NCI-H1105 treated with DMSO at 0.1 percent for 48 hours (cell line): Measurements from ENCODE around the gene DCP1A.
"Not testable (repeated sequence)": the region's sequence is repeated elsewhere in the genome, so short reads cannot be mapped to it uniquely, and the experiment has no call there.

Source experiments
- DNase-seq: peaks from one replicate; lab custom pipeline; 2025; lab: John Stamatoyannopoulos, UW

DCP1A gene

DNA sequence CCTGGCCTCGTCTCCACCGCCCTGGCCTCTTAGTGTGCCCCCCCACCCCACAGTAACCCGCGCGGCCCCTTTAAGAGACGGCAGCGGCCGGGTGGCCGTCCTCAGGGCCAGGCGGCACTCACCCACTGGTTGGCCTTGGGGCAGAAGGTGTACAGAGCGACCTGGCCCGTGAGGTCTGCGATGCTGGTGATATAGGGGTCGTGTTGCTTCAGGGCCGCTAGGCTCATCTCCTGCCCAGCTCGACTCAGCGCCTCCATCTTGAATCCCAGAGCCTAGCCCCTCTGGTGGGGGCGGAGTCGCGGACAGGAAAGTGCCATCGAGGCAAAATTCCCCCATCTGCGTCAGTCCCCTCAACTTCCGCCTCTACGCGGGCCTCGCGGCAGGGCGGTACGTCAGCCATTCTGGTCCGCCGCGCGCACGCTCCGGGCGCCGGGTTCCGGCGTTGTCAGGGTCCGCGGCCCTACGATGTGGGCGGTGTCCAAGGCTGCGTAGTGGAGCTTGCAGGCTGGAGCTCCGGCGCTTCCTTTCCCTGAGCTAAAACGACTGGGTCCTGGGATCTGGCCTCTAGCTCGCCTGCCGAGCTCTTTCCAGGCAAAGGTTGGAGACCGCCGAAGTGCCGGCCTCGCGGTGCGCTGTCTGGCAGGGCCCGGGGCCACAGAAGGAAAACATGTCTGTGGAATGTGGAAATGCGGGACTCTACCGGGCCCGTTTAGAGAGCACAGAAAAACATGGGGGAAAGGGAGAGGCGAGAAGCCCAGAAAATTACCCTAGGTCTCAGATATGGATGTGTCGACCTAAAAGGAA, at the start of gene DCP1A:
Gene DCP1A, minus strand, starts transcription at position 283 of the 804 bp plus-strand sequence. Its CDS starts 26 bp downstream, at position 257.
- peak; percentile 82 for DNase-seq

DNA sequence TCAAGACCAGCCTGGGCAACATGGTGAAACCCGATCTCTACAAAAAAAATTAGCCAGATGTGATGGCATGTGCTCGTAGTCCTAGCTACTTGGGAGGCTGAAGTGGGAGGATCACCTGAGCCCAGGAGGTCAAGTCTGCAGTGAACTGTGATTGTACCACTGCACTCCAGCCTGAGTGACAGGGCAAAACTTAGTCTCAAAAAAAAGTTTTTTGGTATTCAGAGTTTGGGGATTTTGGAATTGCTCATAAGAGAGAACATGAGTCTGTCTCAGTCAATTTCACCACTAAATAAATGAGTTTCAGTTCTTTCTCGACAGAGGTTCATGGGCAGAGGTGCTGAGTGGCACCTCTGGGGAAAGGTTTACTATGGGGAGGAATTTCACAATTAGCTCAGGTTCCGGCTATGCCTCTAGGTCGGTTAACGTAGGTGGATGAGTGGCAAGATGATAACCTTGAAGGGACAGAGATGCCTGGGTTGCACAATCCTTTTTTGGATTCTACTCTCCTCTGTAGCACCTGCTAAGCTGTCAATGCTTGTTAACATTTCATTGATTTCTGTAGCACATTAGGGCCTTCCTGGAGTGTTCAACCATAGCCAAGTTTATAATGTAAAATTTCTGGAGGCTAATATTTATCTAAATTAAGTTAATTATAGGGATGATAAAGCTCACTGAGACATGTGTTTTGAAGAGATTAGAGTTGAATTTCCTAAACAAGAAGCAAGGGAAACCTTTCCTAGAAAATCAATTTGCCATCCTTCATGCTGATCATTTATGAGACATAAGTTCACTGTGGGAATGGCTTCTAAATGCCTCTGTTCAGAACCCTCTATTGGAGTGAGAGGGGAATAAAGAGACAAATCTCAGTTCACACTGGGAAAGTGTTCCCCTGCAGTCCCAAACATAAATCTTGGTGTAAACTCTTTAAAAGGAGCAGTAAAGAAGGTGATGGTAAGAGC, 37.4 kb upstream of the DCP1A start:
- DNase-seq, result no peak

DNA sequence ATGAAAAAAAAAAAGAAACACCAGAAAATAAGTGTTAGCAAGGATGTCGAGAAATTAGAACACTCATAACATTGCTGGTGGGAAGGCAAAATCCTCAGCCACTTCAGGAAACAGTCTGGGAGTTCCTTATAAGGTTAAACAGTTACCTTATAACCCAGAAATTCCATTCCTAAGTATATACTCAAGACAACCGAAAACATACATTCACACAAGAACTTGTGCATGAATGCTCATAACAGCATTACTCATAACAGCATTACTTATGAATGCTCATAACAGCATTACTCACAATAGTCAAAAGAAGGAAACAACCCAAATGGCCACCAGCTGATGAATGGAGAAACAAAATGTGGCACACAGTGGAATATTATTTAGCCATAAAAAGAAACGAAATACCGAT, 34.8 kb upstream of the DCP1A start:
- no peak for DNase-seq

DNA sequence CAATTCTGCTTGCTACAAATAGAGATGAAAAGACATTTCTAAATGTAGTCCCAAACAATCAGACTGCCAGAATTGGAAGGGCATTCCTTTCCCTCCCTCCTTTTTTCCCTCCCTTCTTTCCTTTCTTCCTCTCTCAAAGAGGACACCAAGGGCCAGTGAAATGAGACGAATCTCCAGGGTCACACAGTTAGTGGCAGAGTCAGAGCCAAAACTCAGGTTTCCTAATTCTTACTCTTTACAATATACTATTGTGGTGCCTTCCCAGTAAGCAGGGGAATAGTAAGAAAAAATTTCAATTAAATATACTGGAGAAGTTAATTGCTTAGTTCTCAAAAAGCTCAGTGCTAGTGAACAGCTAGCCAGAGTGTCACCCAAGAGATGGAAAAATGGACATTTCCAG, 33.0 kb upstream of the DCP1A start:
- DNase-seq, result no peak

DNA sequence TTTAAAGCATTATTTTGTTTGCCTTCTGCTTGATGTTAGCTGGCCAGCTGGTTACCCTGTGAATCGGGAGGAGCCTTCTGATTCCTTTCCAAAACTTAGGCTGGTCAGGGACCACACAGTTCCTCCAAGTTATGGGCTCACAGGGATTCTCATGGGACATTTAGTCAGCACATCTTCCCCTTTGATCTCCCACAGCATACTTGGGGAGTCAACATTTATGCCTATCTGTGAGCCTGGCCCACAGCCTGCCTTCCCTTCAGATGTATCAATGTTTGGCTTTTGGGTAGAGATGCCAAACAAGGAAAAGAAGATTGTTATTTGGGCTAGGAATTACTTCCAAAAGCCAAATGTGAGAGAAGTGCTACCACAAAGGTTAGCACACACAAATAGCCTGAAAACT, 32.6 kb upstream of the DCP1A start:
- DNase-seq, result no peak

DNA sequence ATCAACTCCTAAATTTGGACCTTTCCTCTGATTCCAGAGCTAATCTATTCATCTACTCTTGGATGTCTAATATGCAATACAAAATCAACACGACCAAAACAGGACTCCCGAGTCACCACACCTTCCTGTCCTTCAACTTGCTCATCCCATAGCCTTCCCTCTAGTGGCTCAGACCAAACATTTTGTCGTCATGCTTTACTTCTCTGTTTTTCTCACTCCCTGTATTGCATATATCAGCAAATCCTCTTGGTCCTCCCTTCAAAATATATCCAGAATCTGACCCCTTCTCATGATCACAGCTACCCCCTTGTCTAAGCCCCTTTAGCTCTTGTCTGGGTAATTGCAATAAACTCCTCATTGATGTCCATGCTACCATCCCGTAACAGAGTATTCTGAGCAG, 30.5 kb upstream of the DCP1A start:
- no peak for DNase-seq

DNA sequence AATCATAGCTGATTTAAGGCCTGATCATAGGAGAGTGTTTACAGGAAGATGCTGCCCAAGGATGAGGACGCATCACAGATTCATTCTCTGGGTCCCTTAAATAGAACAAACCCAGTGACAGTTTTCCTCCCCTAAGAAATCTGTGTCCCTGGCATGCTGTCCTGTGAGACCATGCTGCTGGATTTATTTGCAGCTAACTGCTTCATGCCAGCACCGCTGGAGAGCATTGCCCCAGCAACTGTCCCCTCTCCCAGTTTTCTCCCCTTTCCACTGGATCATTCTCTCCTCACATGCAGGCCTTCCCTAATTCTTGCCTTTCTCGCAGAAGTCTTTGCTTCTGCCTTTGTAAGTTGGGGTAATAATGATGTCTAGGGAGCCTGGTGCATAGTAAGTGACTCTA, 29.3 kb upstream of the DCP1A start:
- no peak for DNase-seq

DNA sequence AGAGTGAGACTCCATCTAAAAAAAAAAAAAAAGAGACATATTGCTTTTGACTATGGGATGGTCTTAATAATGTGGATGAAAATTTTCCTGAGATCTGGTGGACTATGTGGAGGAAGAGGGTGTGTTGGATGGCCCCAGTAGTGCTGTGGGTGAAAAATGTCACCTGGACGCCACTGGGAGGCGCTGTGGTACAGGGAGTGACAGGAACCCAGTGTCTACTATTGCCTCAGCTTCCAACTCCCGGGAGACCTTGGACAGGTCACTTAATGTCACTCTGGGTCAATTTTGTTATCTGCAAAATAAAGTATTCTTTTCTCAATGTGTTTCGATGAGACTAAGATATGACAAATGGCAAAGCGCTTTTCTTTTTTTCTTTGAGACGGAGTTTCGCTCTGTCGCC, 27.7 kb upstream of the DCP1A start:
- DNase-seq, result peak; percentile 18

DNA sequence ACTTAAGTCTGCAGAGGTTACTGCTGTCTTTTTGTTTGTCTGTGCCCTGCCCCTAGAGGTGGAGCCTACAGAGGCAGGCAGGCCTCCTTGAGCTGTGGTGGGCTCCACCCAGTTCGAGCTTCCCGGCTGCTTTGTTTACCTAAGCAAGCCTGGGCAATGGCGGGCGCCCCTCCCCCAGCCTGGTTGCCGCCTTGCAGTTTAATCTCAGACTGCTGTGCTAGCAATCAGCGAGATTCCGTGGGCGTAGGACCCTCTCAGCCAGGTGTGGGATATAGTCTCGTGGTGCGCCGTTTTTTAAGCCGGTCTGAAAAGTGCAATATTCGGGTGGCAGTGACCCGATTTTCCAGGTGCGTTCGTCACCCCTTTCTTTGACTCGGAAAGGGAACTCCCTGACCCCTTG, 23.4 kb upstream of the DCP1A start:
- not testable (repeated sequence) for DNase-seq

DNA sequence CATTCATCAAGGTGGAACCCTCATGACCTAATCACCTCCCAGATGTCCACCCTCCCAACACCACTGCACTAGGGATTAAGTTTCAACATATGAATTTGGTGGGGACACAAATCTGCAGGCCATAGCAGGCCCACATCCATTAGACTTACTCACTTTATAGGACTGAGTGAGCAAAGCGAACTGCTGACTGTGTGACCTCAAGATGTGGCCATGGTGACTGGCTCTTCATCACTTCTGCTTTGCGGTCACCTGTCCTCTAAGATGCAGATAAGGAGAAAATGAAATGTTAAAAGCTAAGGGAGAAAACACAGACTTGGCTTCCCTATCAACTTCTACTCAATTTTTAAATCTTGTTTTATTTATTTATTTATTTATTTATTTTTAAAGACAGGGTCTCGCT, 14.5 kb upstream of the DCP1A start:
- no peak for DNase-seq

DNA sequence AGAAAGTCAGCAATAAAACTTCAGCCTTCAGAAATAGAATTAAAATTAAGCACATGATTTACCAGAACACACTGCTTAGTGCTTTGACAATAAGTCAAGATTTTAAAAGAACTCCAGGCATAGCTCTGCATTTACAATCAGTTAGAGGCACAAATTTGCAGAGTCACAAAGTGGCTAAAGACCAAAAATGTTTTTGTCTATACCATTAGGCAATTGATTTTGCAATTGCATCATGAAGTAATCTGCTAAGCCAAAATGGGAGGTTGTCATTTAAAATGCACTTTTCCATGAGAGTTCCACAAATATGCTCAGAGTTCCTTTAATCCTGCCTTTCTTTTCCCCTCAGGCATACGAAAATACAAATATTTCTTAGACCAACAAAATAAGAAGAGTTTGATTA, 10.1 kb upstream of the DCP1A start:
- DNase-seq, result no peak

DNA sequence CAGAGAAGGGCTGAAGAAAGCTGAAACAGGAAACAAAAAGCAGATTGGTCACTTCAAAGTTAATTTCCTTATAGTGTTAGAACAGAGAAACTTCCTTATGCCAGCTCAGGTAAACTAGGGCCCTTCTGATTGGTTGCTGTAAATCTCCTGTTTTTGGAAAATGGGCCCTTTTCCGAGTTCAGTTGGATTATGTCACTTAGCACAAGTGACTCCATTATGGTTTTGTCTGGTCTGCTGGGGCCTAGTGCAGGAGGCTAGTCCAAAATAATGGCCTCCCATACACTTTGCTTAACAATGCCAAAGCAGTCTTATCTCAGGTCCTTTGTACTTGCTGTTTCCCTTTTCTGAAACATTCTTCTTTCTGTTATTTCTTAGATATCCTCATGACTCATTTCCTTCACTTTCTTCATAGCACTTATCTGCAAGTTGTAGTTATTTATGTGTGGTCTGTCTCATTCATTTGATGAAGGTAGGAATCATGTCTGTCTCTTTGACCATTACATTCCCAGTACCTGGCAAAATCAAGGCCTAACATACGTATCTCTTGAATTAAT, 7.7 kb upstream of the DCP1A start:
- DNase-seq, result no peak

DNA sequence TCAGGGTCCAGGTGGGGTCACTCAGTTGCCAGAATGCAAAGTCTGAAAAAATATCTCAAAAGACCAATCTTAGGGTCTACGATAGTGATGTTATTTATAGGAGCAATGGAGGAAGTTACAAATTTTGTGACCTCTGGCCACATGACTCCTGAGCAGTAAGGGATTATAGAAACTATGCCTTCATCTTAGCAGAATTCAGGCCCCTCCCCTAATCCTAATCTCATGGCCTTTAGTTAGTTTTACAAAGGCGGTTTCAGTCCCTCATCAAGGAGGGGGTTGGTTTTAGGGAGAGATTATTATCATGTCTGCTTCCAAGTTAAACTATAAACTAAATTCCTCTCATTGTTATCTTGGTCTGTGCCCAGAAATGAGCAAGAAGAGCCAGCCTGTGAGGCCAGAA, 5.9 kb upstream of the DCP1A start:
- no peak for DNase-seq

DNA sequence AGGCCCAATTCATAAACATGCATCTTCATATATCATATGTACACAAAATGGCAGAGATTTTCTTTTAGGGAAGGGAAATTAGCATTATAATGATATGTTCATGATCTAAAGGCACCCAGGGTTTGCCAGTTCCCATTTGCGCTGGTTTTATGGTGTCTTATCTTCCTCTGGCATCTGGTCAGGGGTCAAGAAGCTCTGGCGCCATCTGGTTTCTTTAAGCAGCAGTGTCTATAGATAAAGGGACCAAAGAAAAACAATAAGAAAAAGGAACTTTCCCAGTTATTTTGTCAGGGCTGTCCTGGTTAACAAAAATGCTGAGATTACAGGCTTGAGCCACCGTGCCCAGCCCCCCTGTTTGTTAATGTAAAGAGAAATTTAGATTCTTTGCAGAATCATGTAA, 3.3 kb upstream of the DCP1A start:
- DNase-seq, result no peak

DNA sequence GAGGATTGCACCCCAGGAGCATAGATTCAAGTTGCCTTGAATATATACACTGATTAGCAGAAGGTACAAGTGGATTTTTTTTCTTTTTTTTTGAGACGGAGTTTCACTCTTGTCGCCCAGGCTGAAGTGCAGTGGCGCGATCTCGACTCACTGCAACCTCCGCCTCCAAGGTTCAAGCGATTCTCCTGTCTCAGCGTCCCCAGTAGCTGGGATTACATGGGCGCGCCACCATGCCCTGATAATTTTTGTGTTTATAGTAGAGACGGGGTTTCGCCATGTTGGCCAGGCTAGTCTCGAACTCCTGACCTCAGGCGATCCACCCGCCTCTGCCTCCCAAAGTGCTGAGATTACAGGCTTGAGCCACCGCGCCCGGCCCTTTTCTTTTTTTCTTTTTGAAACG, 775 bp upstream of the DCP1A start:
- not testable (repeated sequence) for DNase-seq

DNA sequence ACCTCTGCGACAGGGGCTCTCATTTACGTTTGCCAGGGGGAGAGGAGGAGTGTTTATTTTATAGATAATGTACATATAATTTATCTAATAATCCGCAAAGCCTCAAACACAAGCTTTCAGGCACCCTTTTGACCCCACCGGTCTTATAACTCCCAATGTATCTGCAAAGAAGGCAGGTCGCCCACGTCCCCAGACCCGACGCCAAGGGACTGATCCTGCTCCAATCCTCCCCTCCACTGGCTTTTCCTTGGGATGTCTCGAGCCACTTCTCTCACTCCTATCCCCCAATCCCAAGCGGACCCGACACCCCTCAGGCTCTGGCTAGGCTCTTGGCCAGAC, 452 bp downstream of the DCP1A start:
- no peak for DNase-seq

DNA sequence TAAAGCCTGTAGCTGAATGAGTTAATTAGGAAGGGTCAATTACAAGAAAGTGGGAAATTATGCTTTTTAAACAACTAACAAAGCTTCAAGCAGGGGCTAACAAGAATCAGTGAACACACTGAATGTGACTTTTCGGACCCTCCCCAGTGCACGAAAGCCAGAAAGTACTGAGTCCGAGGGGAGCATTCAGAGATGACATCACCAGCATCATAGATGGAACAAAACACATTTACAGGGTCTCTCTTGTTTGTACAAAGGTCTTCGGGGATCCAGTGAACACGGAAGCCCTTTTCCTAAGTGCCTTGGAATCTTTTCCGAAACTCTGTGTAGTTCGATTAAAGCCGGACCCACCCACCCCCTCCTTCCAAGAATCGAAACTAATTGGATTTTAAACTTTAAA, 829 bp downstream of the DCP1A start:
- DNase-seq, result no peak

DNA sequence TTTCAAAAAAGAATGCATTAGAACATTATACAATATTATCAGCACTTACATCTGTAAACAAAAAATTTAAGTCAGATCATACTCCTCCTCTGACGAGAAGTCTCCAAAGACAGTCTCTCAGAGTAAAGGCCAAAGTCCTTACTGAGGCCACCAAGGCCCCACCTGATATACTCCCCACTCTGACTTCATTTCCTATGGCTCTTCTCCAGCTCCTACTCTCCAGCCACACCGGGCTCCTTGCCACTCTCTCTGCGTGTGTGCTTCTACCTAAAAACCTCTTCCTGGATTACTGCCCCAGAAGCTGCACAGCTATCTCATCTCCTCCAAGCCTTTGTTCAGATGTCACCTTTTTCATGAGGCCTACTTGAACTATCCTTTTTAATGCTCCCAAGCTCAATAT, 5.0 kb downstream of the DCP1A start:
- no peak for DNase-seq

DNA sequence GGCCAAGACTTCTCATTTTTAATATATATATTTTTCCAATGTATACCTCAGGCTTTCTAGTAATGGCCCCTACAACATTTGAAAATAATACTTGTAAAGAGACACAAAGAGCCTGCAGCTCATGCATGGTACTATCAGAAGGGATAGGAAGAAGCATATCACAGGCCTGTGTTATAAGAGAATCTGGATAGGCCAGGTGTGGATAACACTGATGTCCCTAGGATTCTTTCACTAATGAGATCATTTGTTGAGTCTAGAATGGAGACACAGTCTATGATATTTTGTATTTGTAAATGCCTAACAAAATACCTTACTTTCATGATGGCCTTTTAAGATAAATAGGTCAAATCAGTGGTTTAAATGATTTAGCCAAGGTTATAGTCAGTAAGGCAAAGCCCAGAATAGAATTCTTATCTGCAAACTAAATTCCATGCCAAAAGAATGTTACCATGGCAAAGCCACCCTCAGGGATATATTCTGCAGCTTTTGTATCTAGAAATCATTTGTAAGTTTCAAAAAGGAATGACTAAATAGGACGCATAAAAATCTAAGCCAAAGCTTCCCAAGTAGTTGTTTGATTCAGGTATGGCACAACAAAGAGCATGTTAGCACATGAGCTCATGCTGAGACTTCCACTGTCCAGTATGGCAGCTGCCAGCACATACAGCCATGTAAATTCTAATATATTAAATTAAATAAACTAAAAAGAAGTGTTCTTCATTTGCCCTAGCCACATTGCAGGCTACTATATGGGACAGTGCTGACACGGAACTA, 10.0 kb downstream of the DCP1A start:
- no peak for DNase-seq

DNA sequence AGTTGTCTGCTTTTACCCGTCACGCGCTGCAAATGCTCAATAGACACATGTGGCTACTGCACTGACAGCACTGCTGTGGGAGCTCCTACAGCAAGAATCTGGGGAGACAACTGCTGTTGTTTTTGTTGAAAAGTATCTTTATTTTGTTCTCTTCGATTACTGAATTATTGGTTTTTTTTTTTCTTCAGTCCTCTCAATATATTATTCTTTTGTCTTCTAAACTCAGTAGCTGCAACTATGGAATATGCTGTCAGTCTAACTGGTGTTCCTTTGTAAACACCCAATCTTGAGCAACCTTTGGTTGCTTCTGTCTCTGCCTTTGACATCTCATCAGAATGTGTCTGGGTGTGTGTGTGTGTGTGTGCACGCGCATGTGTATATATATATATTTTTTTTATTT, 12.6 kb downstream of the DCP1A start:
- DNase-seq, result no peak

DNA sequence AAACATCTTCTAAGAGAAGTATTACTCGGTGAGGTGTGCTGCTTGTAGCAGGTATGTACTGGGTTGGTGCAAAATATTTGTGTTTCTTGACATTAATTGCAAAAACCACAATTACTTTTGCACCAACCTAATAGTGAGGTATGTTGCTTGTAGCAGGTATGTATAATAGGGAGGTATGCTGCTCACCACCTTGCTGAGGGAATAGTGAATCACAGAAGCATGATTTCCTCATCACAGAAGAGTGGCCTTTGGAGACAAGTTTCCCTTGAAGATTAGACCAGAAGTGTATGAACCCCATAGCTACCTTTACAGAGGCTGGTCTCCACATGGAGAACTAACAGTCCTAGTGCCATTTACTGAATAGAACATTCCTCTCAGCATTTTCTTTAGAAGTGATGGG, 15.5 kb downstream of the DCP1A start:
- DNase-seq, result no peak

DNA sequence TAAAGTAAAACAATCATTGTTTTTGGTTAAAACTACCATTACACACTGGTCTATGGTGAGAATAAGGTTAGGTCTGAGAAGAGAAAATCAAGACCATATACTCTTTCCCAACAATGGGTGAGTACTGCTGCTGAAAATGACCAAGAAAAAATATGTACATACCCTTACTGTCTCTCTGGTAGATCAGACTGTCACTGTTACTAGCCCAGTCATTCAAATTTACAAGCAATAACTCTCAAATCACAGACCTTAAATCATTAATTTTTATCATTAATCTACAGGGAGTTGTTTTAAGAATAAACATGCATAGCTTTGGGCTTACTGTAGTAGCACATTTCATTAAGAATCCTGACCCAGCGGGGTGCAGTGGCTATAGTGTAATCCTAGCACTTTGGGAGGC, 17.4 kb downstream of the DCP1A start:
- no peak for DNase-seq
